Muscle layer of colon (tissue), 2 donors: ENCODE data around the gene RAPH1.
A peak's percentile ranks its signal among the peaks of the same experiment; 100 is the strongest.

Experiments used
- H3K27ac ChIP-seq: one replicate; pipeline ENCODE4 v1.7.0; 2013; ENCODE audit warnings: low read depth, mild to moderate bottlenecking, low read length, moderate library complexity
- H3K27me3 ChIP-seq, 2 donors: one replicate each; pipeline ENCODE4 v1.7.0; 2013; ENCODE audit warnings: low read length in 2 of 2, mild to moderate bottlenecking in 2 of 2; ENCODE audit not compliant: insufficient read depth in 2 of 2, control insufficient read depth in 1 of 2
- H3K36me3 ChIP-seq: one replicate; pipeline ENCODE4 v1.7.0; 2013; ENCODE audit warnings: mild to moderate bottlenecking, low read length; ENCODE audit not compliant: insufficient read depth
- H3K4me1 ChIP-seq: one replicate; pipeline ENCODE4 v1.7.0; 2013; ENCODE audit warnings: mild to moderate bottlenecking, low read length; ENCODE audit not compliant: insufficient read depth
- H3K4me3 ChIP-seq, 2 donors: one replicate each; pipeline ENCODE4 v1.7.0; 2013; ENCODE audit warnings: low read length in 2 of 2, low read depth in 1 of 2, mild to moderate bottlenecking in 1 of 2, moderate library complexity in 1 of 2
- H3K9ac ChIP-seq: one replicate; pipeline ENCODE4 v1.7.0; 2013; ENCODE audit warnings: low read length
- H3K9me3 ChIP-seq: one replicate; pipeline ENCODE4 v1.7.0; 2013; ENCODE audit warnings: mild to moderate bottlenecking, low read length
- donor health status: abdominal sarcoma.
- donor health status: Adenocarcinoma of cecum.

Gene RAPH1, protein sequence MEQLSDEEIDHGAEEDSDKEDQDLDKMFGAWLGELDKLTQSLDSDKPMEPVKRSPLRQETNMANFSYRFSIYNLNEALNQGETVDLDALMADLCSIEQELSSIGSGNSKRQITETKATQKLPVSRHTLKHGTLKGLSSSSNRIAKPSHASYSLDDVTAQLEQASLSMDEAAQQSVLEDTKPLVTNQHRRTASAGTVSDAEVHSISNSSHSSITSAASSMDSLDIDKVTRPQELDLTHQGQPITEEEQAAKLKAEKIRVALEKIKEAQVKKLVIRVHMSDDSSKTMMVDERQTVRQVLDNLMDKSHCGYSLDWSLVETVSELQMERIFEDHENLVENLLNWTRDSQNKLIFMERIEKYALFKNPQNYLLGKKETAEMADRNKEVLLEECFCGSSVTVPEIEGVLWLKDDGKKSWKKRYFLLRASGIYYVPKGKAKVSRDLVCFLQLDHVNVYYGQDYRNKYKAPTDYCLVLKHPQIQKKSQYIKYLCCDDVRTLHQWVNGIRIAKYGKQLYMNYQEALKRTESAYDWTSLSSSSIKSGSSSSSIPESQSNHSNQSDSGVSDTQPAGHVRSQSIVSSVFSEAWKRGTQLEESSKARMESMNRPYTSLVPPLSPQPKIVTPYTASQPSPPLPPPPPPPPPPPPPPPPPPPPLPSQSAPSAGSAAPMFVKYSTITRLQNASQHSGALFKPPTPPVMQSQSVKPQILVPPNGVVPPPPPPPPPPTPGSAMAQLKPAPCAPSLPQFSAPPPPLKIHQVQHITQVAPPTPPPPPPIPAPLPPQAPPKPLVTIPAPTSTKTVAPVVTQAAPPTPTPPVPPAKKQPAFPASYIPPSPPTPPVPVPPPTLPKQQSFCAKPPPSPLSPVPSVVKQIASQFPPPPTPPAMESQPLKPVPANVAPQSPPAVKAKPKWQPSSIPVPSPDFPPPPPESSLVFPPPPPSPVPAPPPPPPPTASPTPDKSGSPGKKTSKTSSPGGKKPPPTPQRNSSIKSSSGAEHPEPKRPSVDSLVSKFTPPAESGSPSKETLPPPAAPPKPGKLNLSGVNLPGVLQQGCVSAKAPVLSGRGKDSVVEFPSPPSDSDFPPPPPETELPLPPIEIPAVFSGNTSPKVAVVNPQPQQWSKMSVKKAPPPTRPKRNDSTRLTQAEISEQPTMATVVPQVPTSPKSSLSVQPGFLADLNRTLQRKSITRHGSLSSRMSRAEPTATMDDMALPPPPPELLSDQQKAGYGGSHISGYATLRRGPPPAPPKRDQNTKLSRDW

DNA sequence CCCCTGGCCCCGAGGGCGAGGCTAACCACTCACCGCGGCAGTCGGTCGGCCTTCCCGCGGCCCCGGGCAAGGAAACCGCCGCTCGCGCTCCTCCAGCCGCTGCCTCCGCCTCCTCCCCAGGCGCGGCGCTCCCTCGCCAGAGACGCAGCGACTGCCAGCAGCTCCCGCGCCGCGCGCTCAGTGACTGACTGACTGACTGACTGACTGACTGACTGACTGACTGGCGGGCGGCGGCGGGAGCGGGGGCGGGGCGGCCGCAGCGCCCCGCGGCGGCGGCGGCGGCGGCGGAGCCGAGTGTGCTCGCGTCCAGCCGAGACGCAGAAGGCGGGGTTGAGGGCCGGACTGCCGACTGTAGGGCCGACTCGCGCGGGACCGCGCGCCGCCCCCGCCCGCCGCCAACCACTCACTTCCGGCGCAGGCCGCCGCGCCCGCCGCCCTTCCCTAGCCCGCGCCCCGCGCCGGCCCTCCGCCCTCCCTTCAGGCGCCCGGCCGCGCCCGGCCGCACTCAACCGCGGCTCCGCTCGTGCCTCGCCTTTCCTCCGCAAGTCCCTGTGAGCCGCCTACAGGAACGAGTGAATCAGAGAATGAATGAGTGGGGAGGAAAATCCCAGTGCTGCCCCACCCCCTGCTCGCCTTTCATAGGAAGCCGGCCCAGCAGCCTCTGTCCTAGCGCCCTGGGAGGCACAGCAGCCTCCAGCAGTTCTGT, at the start of gene RAPH1:
Gene RAPH1, minus strand, starts transcription at position 224 of the 706 bp plus-strand sequence. CDS start 39,948 bp downstream, outside the sequence.
- Histone ChIP-seq H3K4me1 (peaks cover 5% of the 10 kb centered on the region), H3K9ac (peak within 1 kb of the TSS; percentile 59), H3K4me3 (peak within 1 kb of the TSS; percentile 67 to 69), H3K36me3 (no peaks in the 10 kb centered on the region), H3K27me3 (no peaks in the 10 kb centered on the region), H3K9me3 (no peaks in the 10 kb centered on the region), H3K27ac (peak within 1 kb of the TSS; percentile 88)

DNA sequence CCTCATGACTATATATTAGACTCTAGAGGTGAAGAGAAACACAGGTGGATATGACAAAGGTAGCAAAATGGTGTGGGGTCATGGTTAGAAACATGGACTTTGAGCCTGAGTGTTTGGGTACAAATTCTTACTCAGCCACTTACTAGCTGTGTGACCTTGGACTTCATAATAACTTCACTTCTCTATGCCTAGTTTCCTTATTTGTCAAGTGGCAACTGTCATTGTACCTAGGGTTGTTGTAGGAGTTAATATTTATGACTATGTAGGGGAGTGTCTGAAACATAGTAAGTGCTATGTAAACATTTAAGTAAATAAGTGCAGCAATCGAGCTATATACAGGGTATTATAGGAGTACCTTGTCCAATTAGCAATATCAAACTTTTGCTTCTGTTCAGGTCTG, 49.7 kb upstream of the RAPH1 start:
- no peaks in the 10 kb centered on the region for H3K27me3 ChIP-seq
- no peak overlapping the region for H3K27ac ChIP-seq
- no peak overlapping the region for H3K9ac ChIP-seq
- peaks cover 16% of the 10 kb centered on the region for H3K4me1 ChIP-seq
- H3K9me3 ChIP-seq, result no peaks in the 10 kb centered on the region
- H3K4me3 ChIP-seq, result no peak overlapping the region
- H3K36me3 ChIP-seq, result no peaks in the 10 kb centered on the region

DNA sequence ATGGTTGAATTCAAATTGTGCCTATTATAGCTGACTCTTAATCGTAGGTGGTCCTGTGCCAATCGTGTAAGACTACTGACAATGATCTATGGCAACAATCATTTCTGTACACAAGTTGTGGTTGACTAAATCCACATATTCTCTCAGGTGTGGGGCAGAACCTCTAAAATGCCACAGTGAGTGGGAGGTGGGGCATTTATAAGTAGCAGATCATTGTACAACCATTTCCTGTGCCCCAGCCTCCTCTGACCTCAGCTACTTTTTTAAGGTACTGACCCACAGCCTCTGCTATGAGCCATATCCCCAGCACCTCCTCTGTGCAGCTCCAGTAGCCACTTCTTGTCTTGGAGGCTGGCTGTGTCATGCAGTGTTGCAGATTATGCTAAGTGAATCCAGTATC, 48.6 kb upstream of the RAPH1 start:
- Histone ChIP-seq H3K27me3 (no peaks in the 10 kb centered on the region), H3K36me3 (no peaks in the 10 kb centered on the region), H3K27ac (no peak overlapping the region), H3K4me3 (no peak overlapping the region), H3K9me3 (no peaks in the 10 kb centered on the region), H3K4me1 (peaks cover 16% of the 10 kb centered on the region), H3K9ac (no peak overlapping the region)

DNA sequence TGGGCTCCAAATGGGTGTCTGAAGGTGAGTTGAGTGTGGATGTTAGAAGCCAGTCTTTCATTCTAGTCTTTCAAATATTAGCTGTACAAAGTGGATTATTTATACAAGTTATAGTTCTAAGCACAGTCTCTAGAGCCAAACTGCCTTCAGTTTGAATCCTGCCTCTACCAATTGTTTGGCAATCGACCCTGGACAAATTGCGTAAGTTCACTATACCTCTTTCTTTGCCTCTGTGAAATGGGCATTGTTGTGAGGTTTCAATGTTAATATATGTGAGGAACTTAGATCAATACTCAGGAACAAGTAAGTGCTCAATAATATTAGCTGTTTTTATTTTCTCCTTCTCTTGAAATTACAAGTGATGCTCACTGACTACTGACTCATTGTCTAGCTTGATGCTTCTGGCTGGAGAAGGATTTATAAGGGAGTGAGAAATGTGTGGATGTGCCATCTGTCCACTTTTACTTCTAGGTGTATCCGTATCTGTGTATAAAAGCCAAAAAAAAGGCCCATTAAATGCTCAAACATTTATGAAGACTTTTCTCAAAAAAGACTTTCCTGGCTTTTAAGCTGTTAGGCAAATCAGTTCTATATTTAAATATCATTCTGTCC, 48.1 kb upstream of the RAPH1 start:
- no peaks in the 10 kb centered on the region for H3K36me3 ChIP-seq
- no peak overlapping the region for H3K27ac ChIP-seq
- no peaks in the 10 kb centered on the region for H3K9me3 ChIP-seq
- no peak overlapping the region for H3K9ac ChIP-seq
- no peak overlapping the region for H3K4me3 ChIP-seq
- peaks cover 16% of the 10 kb centered on the region for H3K4me1 ChIP-seq
- no peaks in the 10 kb centered on the region for H3K27me3 ChIP-seq

DNA sequence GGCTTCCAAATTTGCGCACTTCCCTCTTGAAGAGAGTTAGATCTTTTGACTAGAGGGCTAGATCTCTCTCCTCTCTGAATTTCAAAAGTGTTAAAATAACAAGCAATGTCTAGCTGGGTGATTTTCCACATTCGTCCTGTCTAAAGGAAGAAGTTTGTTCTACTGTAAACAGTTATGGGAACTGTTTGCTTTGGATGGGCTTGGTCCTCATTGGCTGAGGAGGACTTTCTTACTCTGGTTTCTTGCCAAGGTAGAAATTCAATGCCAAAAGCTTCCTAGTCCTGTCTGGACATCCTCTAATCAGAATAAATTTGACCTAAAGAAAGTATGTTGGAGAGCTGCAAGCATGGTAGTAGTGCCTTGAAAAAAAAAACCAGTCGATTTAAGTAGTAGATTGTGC, 47.4 kb upstream of the RAPH1 start:
- no peak overlapping the region for H3K9ac ChIP-seq
- no peaks in the 10 kb centered on the region for H3K9me3 ChIP-seq

DNA sequence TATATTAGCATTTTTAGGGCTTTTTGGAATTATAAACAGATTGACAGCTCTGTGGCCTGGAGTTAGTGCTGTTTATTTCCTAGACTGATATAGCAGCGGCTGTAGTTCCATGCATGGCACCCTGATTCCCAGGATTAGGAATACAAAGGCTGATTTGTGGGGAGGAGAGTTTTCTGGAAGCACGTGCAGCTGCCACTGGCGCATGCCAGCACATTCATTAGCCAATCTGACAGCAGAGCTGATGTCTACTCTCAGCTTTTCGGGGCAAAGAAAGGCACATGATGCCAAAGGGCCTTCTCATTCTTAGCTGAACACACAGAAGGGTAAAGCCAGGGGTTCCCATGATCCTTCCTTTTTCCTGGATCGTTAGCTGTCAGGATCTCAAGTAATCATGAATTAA, 45.7 kb upstream of the RAPH1 start:
- Histone ChIP-seq H3K4me1 (peaks cover 16% of the 10 kb centered on the region), H3K36me3 (no peaks in the 10 kb centered on the region), H3K9me3 (no peaks in the 10 kb centered on the region), H3K27ac (no peak overlapping the region), H3K4me3 (no peak overlapping the region), H3K27me3 (no peaks in the 10 kb centered on the region), H3K9ac (no peak overlapping the region)

More for the DNA sequence above, 47.4 kb upstream of the RAPH1 start:
- H3K36me3 ChIP-seq, result no peaks in the 10 kb centered on the region
- no peak overlapping the region for H3K4me3 ChIP-seq
- H3K27me3 ChIP-seq, result no peaks in the 10 kb centered on the region
- H3K4me1 ChIP-seq, result peaks cover 16% of the 10 kb centered on the region
- H3K27ac ChIP-seq, result no peak overlapping the region

DNA sequence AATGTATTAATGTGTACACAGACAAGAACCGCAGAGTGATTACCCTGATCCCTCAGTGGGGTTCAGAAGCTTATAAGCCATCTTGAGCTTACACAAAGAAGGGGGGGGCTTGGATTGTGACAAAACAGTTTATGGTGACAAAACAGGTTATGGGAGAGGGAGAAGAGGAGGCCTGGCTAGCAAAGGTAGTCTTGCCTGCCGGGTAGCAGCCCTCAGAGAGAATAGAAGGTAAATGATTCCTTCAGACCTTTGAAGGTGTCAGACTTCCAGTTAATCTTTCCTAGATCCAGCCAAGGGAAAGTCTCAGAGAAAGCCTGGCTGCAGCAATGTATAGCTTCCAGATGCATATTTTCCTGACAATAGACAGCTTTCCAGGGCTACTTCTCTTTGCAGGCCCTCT, 44.6 kb upstream of the RAPH1 start:
- H3K4me3 ChIP-seq, result no peak overlapping the region
- no peaks in the 10 kb centered on the region for H3K36me3 ChIP-seq
- no peaks in the 10 kb centered on the region for H3K27me3 ChIP-seq
- no peak overlapping the region for H3K9ac ChIP-seq
- H3K9me3 ChIP-seq, result no peaks in the 10 kb centered on the region
- peaks cover 16% of the 10 kb centered on the region for H3K4me1 ChIP-seq
- H3K27ac ChIP-seq, result no peak overlapping the region

DNA sequence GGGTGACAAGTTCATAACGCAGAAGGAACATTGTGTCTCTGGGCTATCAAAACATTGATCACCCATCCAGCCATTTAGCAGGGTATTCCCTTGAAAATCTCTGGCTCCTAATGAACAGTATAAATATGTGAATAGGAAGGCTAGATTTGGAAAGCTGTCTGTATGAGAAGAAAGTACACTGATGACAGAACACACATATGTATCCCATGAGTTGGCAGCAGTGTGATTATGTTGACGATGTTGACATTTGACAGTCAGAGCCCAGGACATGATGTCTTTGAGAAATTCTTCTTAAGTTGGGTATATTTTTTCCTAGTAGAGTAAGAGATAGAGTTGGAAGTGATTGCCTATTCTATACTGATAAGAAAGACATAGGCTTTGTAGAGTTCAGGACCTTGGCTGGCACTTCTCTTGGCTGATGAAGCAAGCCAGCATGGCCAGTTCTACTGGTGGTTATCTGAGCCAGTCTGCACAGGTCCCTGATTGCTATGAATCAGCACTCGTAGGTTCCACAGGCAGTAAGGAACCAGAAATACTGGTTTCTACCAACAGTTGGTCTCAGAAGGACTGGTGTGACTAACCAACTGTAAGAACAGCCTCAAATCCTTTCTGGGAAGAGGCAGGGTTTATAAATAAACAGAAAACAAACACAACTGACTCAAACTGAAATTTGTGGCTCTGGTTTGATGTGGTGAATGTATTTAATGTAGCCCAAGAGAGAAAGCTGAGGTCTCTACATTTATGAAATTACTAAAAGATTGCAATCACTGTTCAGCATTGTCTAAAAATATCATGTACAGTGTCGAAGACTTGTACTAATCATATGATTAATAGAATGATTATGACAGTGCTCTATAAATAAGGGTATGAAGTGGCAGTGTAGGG, 43.9 kb upstream of the RAPH1 start:
- Histone ChIP-seq H3K4me1 (peaks cover 16% of the 10 kb centered on the region), H3K27me3 (no peaks in the 10 kb centered on the region), H3K27ac (no peak overlapping the region), H3K9ac (no peak overlapping the region), H3K4me3 (no peak overlapping the region), H3K9me3 (no peaks in the 10 kb centered on the region), H3K36me3 (no peaks in the 10 kb centered on the region)

DNA sequence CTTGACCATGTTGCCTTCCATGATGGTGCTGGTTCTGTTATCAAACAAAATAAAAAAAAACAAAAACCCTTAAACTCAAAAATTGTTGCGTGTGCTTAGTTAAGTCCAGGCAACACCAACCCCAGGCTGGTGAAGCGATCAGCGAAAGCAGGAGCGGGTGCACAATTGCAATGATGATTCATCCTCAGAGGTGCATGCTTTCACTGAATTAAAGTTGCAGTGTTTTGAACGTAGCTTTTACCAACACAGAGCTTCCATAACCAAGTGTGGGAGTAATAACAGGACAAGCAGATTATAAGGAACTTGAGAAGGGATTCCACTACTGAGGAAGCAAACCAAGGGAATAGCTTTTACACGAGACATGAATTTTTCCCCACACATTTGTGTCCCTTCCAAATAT, 39.7 kb upstream of the RAPH1 start:
- H3K27ac ChIP-seq, result no peak overlapping the region
- no peaks in the 10 kb centered on the region for H3K9me3 ChIP-seq
- no peak overlapping the region for H3K9ac ChIP-seq
- no peaks in the 10 kb centered on the region for H3K4me1 ChIP-seq
- no peaks in the 10 kb centered on the region for H3K36me3 ChIP-seq
- H3K4me3 ChIP-seq, result no peak overlapping the region
- no peaks in the 10 kb centered on the region for H3K27me3 ChIP-seq

DNA sequence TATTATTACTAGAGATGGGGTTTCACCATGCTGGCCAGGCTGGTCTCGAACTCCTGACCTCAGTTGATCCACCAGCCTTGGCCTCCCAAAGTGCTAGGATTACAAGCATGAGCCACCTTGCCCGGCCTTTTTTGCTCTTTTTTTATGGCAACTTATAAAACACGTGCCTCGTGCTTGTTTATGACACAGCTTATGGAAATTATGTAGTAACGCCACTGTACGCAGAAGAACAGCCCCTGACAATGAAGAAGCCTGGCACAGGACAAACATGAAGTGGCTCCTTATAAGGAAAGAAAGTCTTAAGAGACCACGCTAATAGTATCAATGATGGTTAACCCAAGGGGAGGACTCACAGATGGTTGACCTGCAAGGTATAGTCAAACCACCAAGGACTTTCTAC, 37.2 kb upstream of the RAPH1 start:
- Histone ChIP-seq H3K36me3 (no peaks in the 10 kb centered on the region), H3K27ac (no peak overlapping the region), H3K9me3 (no peaks in the 10 kb centered on the region), H3K4me1 (no peaks in the 10 kb centered on the region), H3K9ac (no peak overlapping the region), H3K27me3 (no peaks in the 10 kb centered on the region), H3K4me3 (no peak overlapping the region)
